H9 (cell line): ENCODE results near the gene CDK6. TPM values are rescaled to one million over a fixed set of nuclear protein-coding genes. Genes with fewer than 3 reads are reported as not detected.

Experiments
- DNase-seq: peaks from one replicate; pipeline ENCODE4 v3.0.0-alpha.2; 2017
- H2AFZ ChIP-seq: one replicate; pipeline ENCODE4 v1.6.1; 2013; ENCODE audit warnings: mild to moderate bottlenecking, low read length, control low read depth, moderate library complexity
- H2AK5ac ChIP-seq: 2 replicates; pipeline ENCODE4 v1.6.1; 2013; ENCODE audit warnings: low read length, control low read depth, mixed read lengths; ENCODE audit not compliant: insufficient read length
- H2BK120ac ChIP-seq: one replicate; pipeline ENCODE4 v1.6.1; 2013; ENCODE audit warnings: low read depth, mild to moderate bottlenecking, low read length, control low read depth, inconsistent platforms; ENCODE audit not compliant: poor library complexity, severe bottlenecking
- H2BK12ac ChIP-seq: 2 replicates; pipeline ENCODE4 v1.6.1; 2013; ENCODE audit warnings: low read length, control low read depth, mixed read lengths, low read depth; ENCODE audit not compliant: insufficient read length
- H2BK15ac ChIP-seq: 2 replicates; pipeline ENCODE4 v1.6.1; 2013; ENCODE audit warnings: low read depth, low read length, control low read depth
- H2BK20ac ChIP-seq: one replicate; pipeline ENCODE4 v1.6.1; 2013; ENCODE audit warnings: low read depth, mild to moderate bottlenecking, low read length, control low read depth, inconsistent platforms; ENCODE audit not compliant: poor library complexity, severe bottlenecking
- H2BK5ac ChIP-seq: 2 replicates; pipeline ENCODE4 v1.6.1; 2013; ENCODE audit warnings: low read length, control low read depth, mixed read lengths; ENCODE audit not compliant: insufficient read length
- H3K14ac ChIP-seq: 2 replicates; pipeline ENCODE4 v1.6.1; 2013; ENCODE audit warnings: low read length, control low read depth; ENCODE audit not compliant: insufficient read depth
- H3K18ac ChIP-seq: 2 replicates; pipeline ENCODE4 v1.6.1; 2013; ENCODE audit warnings: low read depth, mild to moderate bottlenecking, mixed read lengths, low read length, control low read depth; ENCODE audit not compliant: insufficient read length
- H3K23ac ChIP-seq: 2 replicates; pipeline ENCODE4 v1.6.1; 2013; ENCODE audit warnings: low read length, control low read depth, mixed read lengths, low read depth; ENCODE audit not compliant: insufficient read length
- H3K23me2 ChIP-seq: 2 replicates; pipeline ENCODE4 v1.6.1; 2013; ENCODE audit warnings: low read depth, mild to moderate bottlenecking, mixed read lengths, low read length, control low read depth; ENCODE audit not compliant: insufficient read length, poor library complexity, severe bottlenecking
- H3K27ac ChIP-seq: 2 replicates; pipeline ENCODE4 v1.5.1; 2013; ENCODE audit warnings: low read length, control low read depth, mixed read lengths, low read depth; ENCODE audit not compliant: insufficient read length
- H3K27me3 ChIP-seq: 2 replicates; pipeline ENCODE4 v1.6.1; 2013; ENCODE audit warnings: low read length, control low read depth, inconsistent platforms; ENCODE audit not compliant: insufficient read depth
- H3K4ac ChIP-seq: 2 replicates; pipeline ENCODE4 v1.6.1; 2013; ENCODE audit warnings: low read depth, mild to moderate bottlenecking, control low read depth, inconsistent platforms, low read length, moderate library complexity
- H3K4me1 ChIP-seq: 2 replicates; pipeline ENCODE4 v1.6.1; 2013; ENCODE audit warnings: low read length, control low read depth, inconsistent platforms; ENCODE audit not compliant: insufficient read depth
- H3K4me2 ChIP-seq: 2 replicates; pipeline ENCODE4 v1.6.1; 2013; ENCODE audit warnings: low read length, control low read depth, mixed read lengths; ENCODE audit not compliant: insufficient read length, insufficient read depth
- H3K56ac ChIP-seq: 2 replicates; pipeline ENCODE4 v1.6.1; 2013; ENCODE audit warnings: low read depth, mild to moderate bottlenecking, mixed read lengths, low read length, control low read depth; ENCODE audit not compliant: insufficient read length
- H3K79me1 ChIP-seq: 2 replicates; pipeline ENCODE4 v1.6.1; 2013; ENCODE audit warnings: low read depth, mild to moderate bottlenecking, moderate library complexity, low read length, control low read depth, inconsistent platforms; ENCODE audit not compliant: insufficient read depth, poor library complexity, severe bottlenecking
- H3K79me2 ChIP-seq: 2 replicates; pipeline ENCODE4 v1.6.1; 2013; ENCODE audit warnings: low read length, control low read depth, inconsistent platforms; ENCODE audit not compliant: insufficient read depth
- H3K9ac ChIP-seq: 2 replicates; pipeline ENCODE4 v1.6.1; 2013; ENCODE audit warnings: low read length, control low read depth, mixed read lengths; ENCODE audit not compliant: insufficient read length; ENCODE audit errors: extremely low read depth
- H3K9me3 ChIP-seq: one replicate; pipeline ENCODE4 v1.6.1; 2013; ENCODE audit warnings: low read depth, low read length, inconsistent platforms; ENCODE audit not compliant: control insufficient read depth
- H3T11ph ChIP-seq: one replicate; pipeline ENCODE4 v1.6.1; 2013; ENCODE audit warnings: mild to moderate bottlenecking, low read length, control low read depth, inconsistent platforms
- H4K20me1 ChIP-seq: one replicate; pipeline ENCODE4 v1.6.1; 2013; ENCODE audit not compliant: control insufficient read depth, insufficient read length, insufficient read depth
- H4K5ac ChIP-seq: 2 replicates; pipeline ENCODE4 v1.6.1; 2013; ENCODE audit warnings: low read depth, mild to moderate bottlenecking, mixed read lengths, low read length, control low read depth; ENCODE audit not compliant: insufficient read length
- H4K8ac ChIP-seq: replicated peaks from 2 replicates; pipeline ENCODE4 v1.6.1; 2013; ENCODE audit warnings: low read length, control low read depth, mixed read lengths, low read depth; ENCODE audit not compliant: insufficient read length
- H4K91ac ChIP-seq: 2 replicates; pipeline ENCODE4 v1.6.1; 2013; ENCODE audit warnings: low read depth, mild to moderate bottlenecking, moderate library complexity, mixed read lengths, low read length, control low read depth; ENCODE audit not compliant: insufficient read length
- H3K27ac Mint-ChIP-seq, 3 experiments: 2 replicates in 2 of 3; 3 replicates in 1 of 3; pipeline ENCODE4 v1.8.0; 2020 to 2021; ENCODE audit warnings: mixed read lengths in 3 of 3, mild to moderate bottlenecking in 1 of 3, moderate library complexity in 1 of 3
- H3K27me3 Mint-ChIP-seq: 2 replicates; pipeline ENCODE4 v1.8.0; 2021; ENCODE audit warnings: low read depth, mild to moderate bottlenecking, moderate library complexity, mixed read lengths
- H3K36me3 Mint-ChIP-seq, 3 experiments: 2 replicates in 2 of 3; 3 replicates in 1 of 3; pipeline ENCODE4 v1.8.0; 2020 to 2021; ENCODE audit warnings: low read depth in 3 of 3, mixed read lengths in 3 of 3; ENCODE audit not compliant: insufficient read depth in 1 of 3
- H3K4me1 Mint-ChIP-seq, 2 experiments: 2 replicates each; pipeline ENCODE4 v1.8.0; 2020; ENCODE audit warnings: mixed read lengths in 2 of 2
- H3K4me3 Mint-ChIP-seq, 2 experiments: 2 replicates in 1 of 2; 3 replicates in 1 of 2; pipeline ENCODE4 v1.8.0; 2020 to 2021; ENCODE audit warnings: mild to moderate bottlenecking in 2 of 2, mixed read lengths in 2 of 2, moderate library complexity in 1 of 2
- H3K9me3 Mint-ChIP-seq, 2 experiments: 2 replicates in 1 of 2; 3 replicates in 1 of 2; pipeline ENCODE4 v1.8.0; 2020; ENCODE audit warnings: mild to moderate bottlenecking in 2 of 2, mixed read lengths in 2 of 2, moderate library complexity in 1 of 2
- CTCF ChIP-seq: fragments of 200-600 bp; sonication (generic); conservative IDR thresholded peaks from 3 replicates; pipeline ENCODE4 v1.8.0; 2021; ENCODE audit warnings: antibody characterized with exemption, mild to moderate bottlenecking
- WGBS: extraction: QIAGEN DNeasy Blood & Tissue Kit; methylation state at CpG from one replicate; pipeline ENCODE4 v1.1.7; 2013; ENCODE audit warnings: missing lambda C conversion rate, low lambda C conversion rate, mixed read lengths; ENCODE audit not compliant: insufficient read length; ENCODE audit errors: extremely low coverage; 5-methylcytosine and 5-hydroxymethylcytosine counted together
- total RNA-seq: library from RNA; stranded (reverse); gene quantifications from 2 replicates; pipeline ENCODE4 v1.2.1, GENCODE V29; 2021

CDK6 gene
- total RNA-seq, 1 experiment from 2014 or later: 30.0 TPM

- Histone ChIP-seq H2BK12ac (no peak overlapping the region), H2AFZ (no peak overlapping the region), H3K4ac (no peak overlapping the region), H3K27ac (no peak overlapping the region), H2BK20ac (no peak overlapping the region), H3K56ac (no peak overlapping the region), H2BK15ac (no peak overlapping the region), H3K23me2 (no peaks in the 10 kb centered on the region), H3K23ac (no peak overlapping the region), H2AK5ac (no peak overlapping the region), H2BK120ac (no peak overlapping the region), H3K27me3 (no peaks in the 10 kb centered on the region), H3K9me3 (no peaks in the 10 kb centered on the region), H2BK5ac (no peak overlapping the region), H4K5ac (no peak overlapping the region), H4K20me1 (no peaks in the 10 kb centered on the region), H3K79me1 (no peaks in the 10 kb centered on the region), H3K4me2 (no peak overlapping the region), H3K14ac (no peak overlapping the region), H3K18ac (no peak overlapping the region), H3K79me2 (no peaks in the 10 kb centered on the region), H4K91ac (no peak overlapping the region), H3T11ph (no peak overlapping the region), H4K8ac (no peak overlapping the region), H3K9ac (no peak overlapping the region), H3K4me1 (no peaks in the 10 kb centered on the region)
- H3K36me3 Mint-ChIP-seq: peaks cover 0 to 4% (median 0%) of the 10 kb centered on the region in 3 experiments; a peak in 3 of 7 replicates
- WGBS: no CpG with 5 or more reads among the region's 5 CpGs
- peaks cover 16 to 22% of the 10 kb centered on the region in 2 experiments for H3K4me1 Mint-ChIP-seq
- peak; percentile 58 for DNase-seq
- H3K4me3 Mint-ChIP-seq: no peak overlapping the region; a peak in 2 of 5 replicates
- H3K27me3 Mint-ChIP-seq: peaks cover 9% of the 10 kb centered on the region
- H3K9me3 Mint-ChIP-seq: no peaks in the 10 kb centered on the region
- TF ChIP-seq CTCF: no peak
- H3K27ac Mint-ChIP-seq: no peak overlapping the region
Observed at GRCh38 chr7:92723943-92724342, 112.4 kb downstream of the CDK6 start.
